ENCODE results near the gene RPL7A. TPM values are rescaled to one million over a fixed set of nuclear protein-coding genes. Genes with fewer than 3 reads are reported as not detected.

RPL7A gene
- total RNA-seq, result 2,602 and 2,758 TPM in 2 replicates

GRCh38 chr9:133347985-133348717 lies at the start of gene RPL7A, which contains the start of gene MED22:
TSS of gene RPL7A (plus strand) at chr9:133348218. CDS start at chr9:133348244, 26 bp downstream.
TSS of gene MED22 (minus strand) at chr9:133348131. CDS start at chr9:133346662, 1,469 bp downstream.

GRCh38 chr9:133335924-133336811 lies 11.8 kb upstream of the RPL7A start, which contains the start of gene SURF6:
TSS of gene SURF6 (minus strand) at chr9:133336188. CDS start at chr9:133336132, 56 bp downstream.

GRCh38 chr9:133356391-133357091 lies 8.5 kb downstream of the RPL7A start, which contains the start of the genes SURF1 and SURF2:
TSS of gene SURF1 (minus strand) at chr9:133356487. CDS start at chr9:133356453, 34 bp downstream.
TSS of gene SURF2 (plus strand) at chr9:133356550. CDS start at chr9:133356593, 43 bp downstream.

GRCh38 chr9:133375724-133376654 lies 28.0 kb downstream of the RPL7A start, which contains the start of the genes STKLD1 and SURF4:
TSS of gene STKLD1 (plus strand) at chr9:133376366. CDS start at chr9:133376474, 108 bp downstream.
TSS of gene SURF4 (minus strand) at chr9:133376060. CDS start at chr9:133375969, 91 bp downstream.

Other genes with a start within 250 kb of the RPL7A start
- gene RALGDS, start 227.0 kb upstream of the RPL7A start, total RNA-seq, result 26.3 and 30.5 TPM in 2 replicates
- 6.0 and 6.4 TPM in 2 replicates for gene GBGT1, start 184.3 kb upstream of the RPL7A start, total RNA-seq
- gene OBP2B, start 139.0 kb upstream of the RPL7A start, total RNA-seq, result not detected in 2 replicates
- gene ABO, start 73.0 kb upstream of the RPL7A start, total RNA-seq, result not detected in 2 replicates
- 13.1 and 13.5 TPM in 2 replicates for gene SURF6, start 12.0 kb upstream of the RPL7A start, total RNA-seq
- 18.1 and 19.2 TPM in 2 replicates for gene MED22, start 87 bp upstream of the RPL7A start, total RNA-seq
- 33.4 and 35.7 TPM in 2 replicates for gene SURF1, start 8.3 kb downstream of the RPL7A start, total RNA-seq
- 11.5 and 17.1 TPM in 2 replicates for gene SURF2, start 8.3 kb downstream of the RPL7A start, total RNA-seq
- gene SURF4, start 27.8 kb downstream of the RPL7A start, total RNA-seq, result 200 and 222 TPM in 2 replicates
- gene STKLD1, start 28.1 kb downstream of the RPL7A start, total RNA-seq, result 0.49 TPM in 1 of 2 replicates, not detected in the other
- gene REXO4, start 69.8 kb downstream of the RPL7A start, total RNA-seq, result 21.1 and 23.7 TPM in 2 replicates
- gene ADAMTS13, start 74.1 kb downstream of the RPL7A start, total RNA-seq, result 0.20 and 0.59 TPM in 2 replicates
- 2.2 and 5.0 TPM in 2 replicates for gene CACFD1, start 111.8 kb downstream of the RPL7A start, total RNA-seq
- 57.0 and 62.3 TPM in 2 replicates for gene SLC2A6, start 130.9 kb downstream of the RPL7A start, total RNA-seq
- not detected in 2 replicates for gene MYMK, start 176.7 kb downstream of the RPL7A start, total RNA-seq
- not detected in 2 replicates for gene ADAMTSL2, start 186.5 kb downstream of the RPL7A start, total RNA-seq

Measured in mammary microvascular endothelial cell (primary cell).